K562 (cell line): ENCODE data around the gene YTHDC1. TPM values are rescaled to one million over a fixed set of nuclear protein-coding genes. Genes with fewer than 3 reads are reported as not detected.

Experiments
- ATAC-seq: fragments of 200-7000 bp; cut with Tn5 transposase; 3 replicates; pipeline ENCODE4 v1.9.1; 2020; ENCODE audit warnings: moderate library complexity
- BruUV-seq: library from RNA; stranded (reverse); fragments of 400-500 nt; replicated peaks from 2 replicates; lab custom pipeline; 2021; lab: Mats Ljungman, UMichigan
- CTCF ChIA-PET: fragments of 300-600 bp; formaldehyde crosslinking; extraction: SDS; loops from one replicate; lab custom pipeline; 2021; ENCODE audit warnings: low intra/inter-chr PET ratio; lab: Yijun Ruan, JAX
- POLR2A ChIA-PET: fragments of 300-600, 350-650 bp; sonication (Branson Sonifier 250); formaldehyde crosslinking; extraction: SDS; loops from one replicate; lab custom pipeline; 2021; ENCODE audit warnings: antibody characterized with exemption, inconsistent platforms; lab: Yijun Ruan, JAX
- DNase-seq, 4 experiments: peaks; one replicate each; pipeline versions ENCODE4 v3.0.0 to v3.0.0-alpha.2; 2011 to 2018; ENCODE audit warnings: low spot score in 3 of 4, mixed read lengths in 3 of 4; ENCODE audit errors: extremely low read depth in 1 of 4
- FAIRE-seq: peaks from 2 replicates; lab custom pipeline; 2011; peaks lifted over from hg19 to GRCh38; lab: Jason Lieb, UNC
- H2AFZ ChIP-seq: 2 replicates; pipeline ENCODE4 v1.6.0; 2011; ENCODE audit warnings: low read depth, low read length, control low read depth, inconsistent platforms
- H3K27ac ChIP-seq: fragments of 200-600 bp; 3 replicates; pipeline ENCODE4 v1.8.0; 2011; ENCODE audit warnings: low read depth, mild to moderate bottlenecking, control low read depth, inconsistent platforms, low read length, moderate library complexity, mixed read lengths; ENCODE audit errors: extremely low read depth
- H3K27me3 ChIP-seq, 2 experiments: fragments of 300-600 bp in 1 of 2; 2 replicates in 1 of 2; 3 replicates in 1 of 2; pipeline versions ENCODE4 v1.6.0 to v1.8.0; 2011; ENCODE audit warnings: inconsistent platforms in 2 of 2, low read length in 2 of 2, mild to moderate bottlenecking in 1 of 2, mixed read lengths in 1 of 2, moderate library complexity in 1 of 2; ENCODE audit not compliant: control insufficient read depth in 2 of 2, insufficient read depth in 2 of 2
- H3K36me3 ChIP-seq: fragments of 300-600 bp; 3 replicates; pipeline ENCODE4 v1.8.0; 2011; ENCODE audit warnings: mild to moderate bottlenecking, low read length, inconsistent platforms; ENCODE audit not compliant: control insufficient read depth, insufficient read depth
- H3K4me1 ChIP-seq, 2 experiments: fragments of 200-600 bp in 1 of 2; replicated peaks in 1 of 2; 2 replicates in 1 of 2; 3 replicates in 1 of 2; pipeline versions ENCODE4 v1.5.1 to v1.8.0; 2011; ENCODE audit warnings: inconsistent platforms in 2 of 2, low read length in 2 of 2, mild to moderate bottlenecking in 1 of 2, mixed read lengths in 1 of 2, moderate library complexity in 1 of 2; ENCODE audit not compliant: control insufficient read depth in 2 of 2, insufficient read depth in 2 of 2
- H3K4me2 ChIP-seq: 2 replicates; pipeline ENCODE4 v1.6.1; 2011; ENCODE audit warnings: low read length, control low read depth, inconsistent platforms, mixed read lengths; ENCODE audit not compliant: insufficient read depth
- H3K4me3 ChIP-seq: fragments of 200-600 bp; sonication (generic), shearing (Covaris generic); 2 replicates; pipeline ENCODE4 v1.5.1; 2016; ENCODE audit warnings: control low read depth, inconsistent platforms
- H3K79me2 ChIP-seq: fragments of 200-600 bp; 3 replicates; pipeline ENCODE4 v1.8.0; 2011; ENCODE audit warnings: low read length, inconsistent platforms; ENCODE audit not compliant: control insufficient read depth, insufficient read depth
- H3K9ac ChIP-seq, 2 experiments: 2 replicates each; pipeline versions ENCODE4 v1.6.0 to v1.6.1; 2011; ENCODE audit warnings: low read depth in 2 of 2, low read length in 2 of 2, control low read depth in 1 of 2, inconsistent platforms in 1 of 2, mild to moderate bottlenecking in 1 of 2, mixed read lengths in 1 of 2; ENCODE audit not compliant: insufficient read depth in 1 of 2
- H3K9me1 ChIP-seq: one replicate; pipeline ENCODE4 v1.6.0; 2011; ENCODE audit warnings: inconsistent platforms, mild to moderate bottlenecking, low read length, moderate library complexity; ENCODE audit not compliant: control insufficient read depth, insufficient read depth
- H3K9me3 ChIP-seq: replicated peaks from 2 replicates; pipeline ENCODE4 v1.5.1; 2011; ENCODE audit warnings: low read depth, low read length, inconsistent platforms; ENCODE audit not compliant: control insufficient read depth, insufficient read depth
- H4K20me1 ChIP-seq: replicated peaks from 2 replicates; pipeline ENCODE4 v1.6.1; 2011; ENCODE audit warnings: low read length, inconsistent platforms, mixed read lengths; ENCODE audit not compliant: control insufficient read depth, insufficient read depth
- GTF2F1 ChIP-seq: IDR thresholded peaks from 2 replicates; pipeline ENCODE4 v1.6.1; 2011; ENCODE audit warnings: low read depth, low read length, improper control_type of control experiment
- HOMEZ ChIP-seq: fragments of 250-450 bp; sonication (Bioruptor Pico); IDR thresholded peaks from 2 replicates; pipeline ENCODE4 v1.4.0; 2020; ENCODE audit warnings: mild to moderate bottlenecking, moderate library complexity
- RBM17 ChIP-seq: fragments of 200-400 bp; formaldehyde crosslinking; IDR thresholded peaks from 2 replicates; pipeline ENCODE4 v1.6.1; 2017; ENCODE audit warnings: low read depth, mild to moderate bottlenecking, low read length, borderline replicate concordance
- TAF9B ChIP-seq: fragments of 450-650 bp; IDR thresholded peaks from 2 replicates; pipeline ENCODE4 v1.6.1; 2018; ENCODE audit warnings: mild to moderate bottlenecking; ENCODE audit not compliant: partially characterized antibody
- ZBTB9 ChIP-seq: fragments of 450-650 bp; formaldehyde crosslinking; IDR thresholded peaks from 2 replicates; pipeline ENCODE4 v1.4.0; 2020; ENCODE audit warnings: mild to moderate bottlenecking, moderate library complexity
- WGBS: fragments of 100-300 bp; shearing (Covaris generic); methylation state at CpG from one replicate; pipeline ENCODE4 v1.1.6; 2016; ENCODE audit warnings: low coverage, mixed read lengths; ENCODE audit not compliant: insufficient coverage; ENCODE audit errors: missing lambda C conversion rate; 5-methylcytosine and 5-hydroxymethylcytosine counted together
- in situ Hi-C: fragments of 300-500 bp; cut with MboI; formaldehyde crosslinking; loops from 4 replicates; pipeline ENCODE4 v1.15.0; 2018; ENCODE audit warnings: inconsistent platforms, mixed read lengths
- intact Hi-C: fragments of 100-400 bp; cut with micrococcal nuclease; formaldehyde crosslinking; loops from 2 replicates; pipeline ENCODE4 v1.14.2; 2022
- polyA plus RNA-seq, 8 experiments: library from polyadenylated mRNA; depleted of rRNA in 4 of 8; stranded (reverse) in 5 of 8; unstranded in 3 of 8; fragments of >200 nt; fragmentation: Nextera tagmentation in 2 of 8; fragmentation: Illumina TruSeq in 1 of 8; extraction: Ambion mirVana in 2 of 8; extraction: Trizol in 1 of 8; gene quantifications; 2 replicates each; pipeline versions ENCODE4 v1.2.1 to v1.2.3, GENCODE V29; 2011 to 2014; ENCODE audit warnings: inconsistent platforms in 1 of 8, missing spikeins in 1 of 8
- total RNA-seq, 7 experiments: library from RNA; depleted of rRNA in 6 of 7; stranded (reverse); fragments of >200 nt in 6 of 7; fragmentation: Illumina TruSeq in 2 of 7; extraction: Trizol in 2 of 7; gene quantifications; 2 replicates each; pipeline versions ENCODE4 v1.2.1 to v1.2.3, GENCODE V29; 2011 to 2021; ENCODE audit warnings: low replicate concordance in 1 of 7
- TF ChIP-seq, protein P1 (sequence below): fragments of 200-800 bp; sonication (Bioruptor generic); IDR thresholded peaks from 2 replicates; pipeline ENCODE4 v1.6.1; 2016; ENCODE audit warnings: missing genetic modification characterization, missing compliant biosample characterization

The YTHDC1 gene
- total and polyA plus RNA-seq, 9 of the 15 experiments (the other 6 are each of a cell fraction or from before 2014, with no cell fraction given) = 9.8 to 65.4 (median 51.7) TPM

- intact Hi-C loops = no loop called here
- WGBS = 17% methylated on average over 6 of the region's 6 CpGs
- no peaks in the 10 kb centered on the region for H3K79me2 ChIP-seq
- no TSS peak for BruUV-seq
- no peaks in the 10 kb centered on the region for H3K27me3 ChIP-seq
- no peak overlapping the region for H3K4me3 ChIP-seq
- no peaks in the 10 kb centered on the region for H3K9me1 ChIP-seq
- DNase-seq (no peak), FAIRE-seq (no peak)
- no peaks in the 10 kb centered on the region for H3K9me3 ChIP-seq
- H3K36me3 ChIP-seq = no peaks in the 10 kb centered on the region
- in situ Hi-C loops = no loop called here
- H3K4me2 ChIP-seq = no peak overlapping the region
- no peak overlapping the region for H2AFZ ChIP-seq
- no peak for TF ChIP-seq ZBTB9 (CRISPR knock-in tag)
- TF ChIP-seq, protein P1, sequence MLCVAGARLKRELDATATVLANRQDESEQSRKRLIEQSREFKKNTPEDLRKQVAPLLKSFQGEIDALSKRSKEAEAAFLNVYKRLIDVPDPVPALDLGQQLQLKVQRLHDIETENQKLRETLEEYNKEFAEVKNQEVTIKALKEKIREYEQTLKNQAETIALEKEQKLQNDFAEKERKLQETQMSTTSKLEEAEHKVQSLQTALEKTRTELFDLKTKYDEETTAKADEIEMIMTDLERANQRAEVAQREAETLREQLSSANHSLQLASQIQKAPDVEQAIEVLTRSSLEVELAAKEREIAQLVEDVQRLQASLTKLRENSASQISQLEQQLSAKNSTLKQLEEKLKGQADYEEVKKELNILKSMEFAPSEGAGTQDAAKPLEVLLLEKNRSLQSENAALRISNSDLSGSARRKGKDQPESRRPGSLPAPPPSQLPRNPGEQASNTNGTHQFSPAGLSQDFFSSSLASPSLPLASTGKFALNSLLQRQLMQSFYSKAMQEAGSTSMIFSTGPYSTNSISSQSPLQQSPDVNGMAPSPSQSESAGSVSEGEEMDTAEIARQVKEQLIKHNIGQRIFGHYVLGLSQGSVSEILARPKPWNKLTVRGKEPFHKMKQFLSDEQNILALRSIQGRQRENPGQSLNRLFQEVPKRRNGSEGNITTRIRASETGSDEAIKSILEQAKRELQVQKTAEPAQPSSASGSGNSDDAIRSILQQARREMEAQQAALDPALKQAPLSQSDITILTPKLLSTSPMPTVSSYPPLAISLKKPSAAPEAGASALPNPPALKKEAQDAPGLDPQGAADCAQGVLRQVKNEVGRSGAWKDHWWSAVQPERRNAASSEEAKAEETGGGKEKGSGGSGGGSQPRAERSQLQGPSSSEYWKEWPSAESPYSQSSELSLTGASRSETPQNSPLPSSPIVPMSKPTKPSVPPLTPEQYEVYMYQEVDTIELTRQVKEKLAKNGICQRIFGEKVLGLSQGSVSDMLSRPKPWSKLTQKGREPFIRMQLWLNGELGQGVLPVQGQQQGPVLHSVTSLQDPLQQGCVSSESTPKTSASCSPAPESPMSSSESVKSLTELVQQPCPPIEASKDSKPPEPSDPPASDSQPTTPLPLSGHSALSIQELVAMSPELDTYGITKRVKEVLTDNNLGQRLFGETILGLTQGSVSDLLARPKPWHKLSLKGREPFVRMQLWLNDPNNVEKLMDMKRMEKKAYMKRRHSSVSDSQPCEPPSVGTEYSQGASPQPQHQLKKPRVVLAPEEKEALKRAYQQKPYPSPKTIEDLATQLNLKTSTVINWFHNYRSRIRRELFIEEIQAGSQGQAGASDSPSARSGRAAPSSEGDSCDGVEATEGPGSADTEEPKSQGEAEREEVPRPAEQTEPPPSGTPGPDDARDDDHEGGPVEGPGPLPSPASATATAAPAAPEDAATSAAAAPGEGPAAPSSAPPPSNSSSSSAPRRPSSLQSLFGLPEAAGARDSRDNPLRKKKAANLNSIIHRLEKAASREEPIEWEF (CRISPR knock-in tag) = no peak
- TF ChIP-seq GTF2F1 = no peak
- no peak for TF ChIP-seq RBM17
- no peak for TF ChIP-seq TAF9B
- no peak for TF ChIP-seq HOMEZ
- TF ChIP-seq, all 486 proteins: peak for 0
- no peak for ATAC-seq
- ChIA-PET POLR2A (no interaction called here), CTCF (no interaction called here)
- Histone ChIP-seq H3K9ac (no peak overlapping the region), H3K4me1 (peaks cover 0 to 3% of the 10 kb centered on the region in 2 experiments; a peak in 2 of 5 replicates), H3K27ac (no peak overlapping the region), H4K20me1 (no peaks in the 10 kb centered on the region)
These were observed 19.4 kb upstream of the YTHDC1 start for GRCh38 chr4:68369142-68369805.
